Stimulated activated CD4-positive, alpha-beta T cell treated with anti-CD3 and anti-CD28 coated beads, Interleukin-12 subunit alpha, Interleukin-12 subunit beta, amount 100 ng/mL, for 48 hours (primary cell): ENCODE measurements around the gene LHX5.

ENCODE experiments used
- DNase-seq, 3 donors: peaks; one replicate each; pipeline ENCODE4 v3.0.0-alpha.2; 2020; ENCODE audit warnings: low read depth in 2 of 3, low spot score in 1 of 3

Gene LHX5

GRCh38 chr12:113418213-113418879 is 53.3 kb downstream of the LHX5 start:
- DNase-seq: no peak

GRCh38 chr12:113416091-113416754 is 55.4 kb downstream of the LHX5 start:
- DNase-seq: no peak

GRCh38 chr12:113414519-113415038 is 57.1 kb downstream of the LHX5 start:
- no peak for DNase-seq

- no peak for DNase-seq
Measured at GRCh38 chr12:113413488-113413939, 58.2 kb downstream of the LHX5 start.
